Measurements from ENCODE around the gene CACNG5.
"Not testable (repeated sequence)": the region's sequence is repeated elsewhere in the genome, so short reads cannot be mapped to it uniquely, and the experiment has no call there.

The CACNG5 gene

GRCh38 chr17:66850692-66851091 is 15.8 kb downstream of the CACNG5 start:
- FAIRE-seq, result no peak

DNA sequence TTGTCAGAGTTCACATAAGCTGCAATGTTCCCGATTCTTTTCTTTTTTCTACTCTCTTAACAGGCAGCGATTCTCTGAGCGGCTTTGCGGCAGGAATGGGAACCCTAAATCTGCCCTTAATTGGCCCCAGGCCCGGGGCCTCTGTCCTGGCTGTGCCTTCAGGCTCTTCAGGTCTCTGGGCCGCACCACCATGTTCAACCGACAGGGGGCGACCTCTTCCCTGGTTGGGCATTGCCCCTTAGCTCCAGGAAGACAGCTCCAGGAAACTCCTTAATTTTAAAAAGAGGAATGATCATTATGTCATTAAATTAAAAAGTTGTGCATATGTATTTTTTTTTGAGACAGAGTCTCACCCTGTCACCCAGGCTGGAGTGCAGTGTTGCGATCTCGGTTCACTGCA is 20.3 kb downstream of the CACNG5 start:
- FAIRE-seq, result no peak

DNA sequence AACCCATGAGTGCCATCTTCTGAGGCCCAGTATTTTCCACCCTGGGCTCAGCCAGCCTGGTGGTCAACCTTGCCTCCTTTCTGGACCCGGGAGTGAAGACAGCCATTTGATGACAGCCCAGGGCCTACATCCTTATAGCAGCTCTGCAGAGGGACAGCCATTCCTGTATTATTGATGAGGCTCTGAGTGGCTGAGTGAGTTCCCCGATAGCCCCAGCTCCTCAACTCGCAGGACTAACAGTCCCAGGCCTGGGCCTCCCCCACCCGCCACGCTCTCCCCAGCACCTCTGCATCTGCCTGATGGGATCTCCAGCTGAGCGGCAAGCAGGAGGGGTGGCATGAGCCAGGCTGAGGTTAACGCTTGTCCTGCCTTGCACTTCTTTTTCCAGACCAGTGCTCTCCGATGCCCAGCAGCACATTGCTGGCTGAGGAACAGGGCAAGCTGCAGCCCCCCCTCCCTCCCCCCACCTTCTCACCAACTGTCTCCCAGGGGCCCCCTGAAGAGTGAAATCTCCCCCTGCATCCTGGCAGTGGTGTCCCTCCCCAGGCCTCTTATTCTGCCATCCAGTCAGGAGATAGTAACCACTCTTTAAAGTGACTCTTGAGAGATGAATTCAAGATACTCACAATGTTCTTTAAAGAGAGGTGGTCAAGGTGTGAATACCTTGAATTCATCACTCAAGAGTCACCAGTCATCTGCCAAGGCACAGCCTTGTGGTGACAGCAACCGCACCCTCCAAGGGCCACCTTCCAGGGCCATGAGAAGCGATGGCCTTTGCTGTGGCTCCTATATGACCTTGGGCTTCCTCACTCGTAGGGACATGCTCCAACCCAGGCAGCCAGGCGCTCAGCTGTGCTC is 23.5 kb downstream of the CACNG5 start:
- FAIRE-seq, result no peak

GRCh38 chr17:66859353-66859752 is 24.4 kb downstream of the CACNG5 start:
- no peak for FAIRE-seq

- FAIRE-seq, result no peak
Measured at GRCh38 chr17:66860204-66860603, 25.3 kb downstream of the CACNG5 start.

DNA sequence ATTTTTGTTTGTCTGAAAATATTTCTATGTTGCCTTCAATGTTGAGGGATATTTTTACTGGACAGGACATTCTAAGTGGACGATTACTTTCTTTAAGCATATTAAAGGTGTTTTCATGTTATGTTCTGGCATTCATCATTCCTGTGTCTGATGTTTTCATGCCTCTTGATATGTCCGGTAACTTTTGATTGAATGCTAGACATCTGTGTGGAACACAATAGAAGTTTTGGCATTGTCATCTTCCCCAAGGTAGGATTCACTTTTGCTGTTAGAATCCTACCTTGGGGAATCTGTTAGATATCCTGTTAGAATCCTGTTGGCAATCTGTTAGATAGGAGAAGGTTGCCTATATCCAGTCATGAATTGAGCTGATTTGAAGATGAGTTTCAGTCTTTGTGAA is 28.9 kb downstream of the CACNG5 start:
- no peak for FAIRE-seq

DNA sequence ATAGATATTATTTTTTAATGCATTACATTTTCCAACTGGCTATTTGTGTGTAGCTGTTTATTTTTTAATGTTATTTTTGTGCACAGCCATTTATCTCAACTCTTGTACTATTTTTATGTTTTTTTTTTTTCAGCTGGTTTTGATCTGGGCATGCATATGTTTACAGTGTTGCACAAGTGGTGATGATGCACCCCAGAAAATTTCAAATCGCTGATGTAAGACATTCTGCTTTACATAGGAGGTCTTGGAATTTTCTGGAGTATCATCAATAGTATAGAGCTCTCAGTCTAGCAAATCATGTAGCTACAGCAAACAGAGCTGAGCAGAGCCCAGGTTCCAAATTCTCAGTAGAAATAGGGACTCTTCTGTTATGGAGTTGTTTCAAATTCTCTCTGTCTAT is 30.2 kb downstream of the CACNG5 start:
- no peak for FAIRE-seq

DNA sequence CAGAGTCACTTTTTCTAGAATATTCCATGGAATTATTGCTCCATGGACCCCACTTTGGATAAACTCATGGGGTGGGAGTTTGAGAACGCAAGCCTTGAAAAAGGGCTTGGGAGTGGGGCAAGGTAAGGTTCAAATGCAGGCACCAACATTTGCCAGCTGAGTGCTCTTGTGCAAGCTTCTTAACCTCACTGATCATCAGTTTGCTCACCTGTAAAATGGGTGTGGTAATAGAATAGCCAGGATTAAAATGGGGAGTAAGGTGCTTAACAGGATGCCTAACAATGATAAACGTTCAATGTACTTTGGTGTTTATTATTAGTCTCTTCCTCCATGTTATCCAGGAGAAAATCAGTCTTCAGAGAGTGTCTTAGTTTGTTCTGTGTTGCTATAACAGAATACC is 39.0 kb downstream of the CACNG5 start:
- FAIRE-seq, result no peak

DNA sequence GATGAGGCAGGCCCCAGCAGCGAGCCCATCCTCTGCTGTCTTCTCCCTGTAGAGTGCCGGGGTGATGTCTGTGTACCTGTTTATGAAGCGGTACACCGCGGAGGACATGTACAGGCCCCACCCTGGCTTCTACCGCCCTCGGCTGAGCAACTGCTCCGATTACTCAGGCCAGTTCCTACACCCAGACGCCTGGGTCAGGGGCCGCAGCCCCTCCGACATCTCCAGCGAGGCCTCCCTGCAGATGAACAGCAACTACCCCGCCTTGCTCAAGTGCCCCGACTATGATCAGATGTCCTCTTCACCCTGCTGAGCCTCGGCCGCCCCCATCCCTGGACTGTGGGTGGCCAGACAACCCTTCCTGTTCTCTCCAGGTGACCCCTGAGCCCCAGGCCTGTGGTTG is 50.0 kb downstream of the CACNG5 start:
- FAIRE-seq, result no peak

GRCh38 chr17:66885417-66885816 is 50.5 kb downstream of the CACNG5 start:
- FAIRE-seq, result no peak

DNA sequence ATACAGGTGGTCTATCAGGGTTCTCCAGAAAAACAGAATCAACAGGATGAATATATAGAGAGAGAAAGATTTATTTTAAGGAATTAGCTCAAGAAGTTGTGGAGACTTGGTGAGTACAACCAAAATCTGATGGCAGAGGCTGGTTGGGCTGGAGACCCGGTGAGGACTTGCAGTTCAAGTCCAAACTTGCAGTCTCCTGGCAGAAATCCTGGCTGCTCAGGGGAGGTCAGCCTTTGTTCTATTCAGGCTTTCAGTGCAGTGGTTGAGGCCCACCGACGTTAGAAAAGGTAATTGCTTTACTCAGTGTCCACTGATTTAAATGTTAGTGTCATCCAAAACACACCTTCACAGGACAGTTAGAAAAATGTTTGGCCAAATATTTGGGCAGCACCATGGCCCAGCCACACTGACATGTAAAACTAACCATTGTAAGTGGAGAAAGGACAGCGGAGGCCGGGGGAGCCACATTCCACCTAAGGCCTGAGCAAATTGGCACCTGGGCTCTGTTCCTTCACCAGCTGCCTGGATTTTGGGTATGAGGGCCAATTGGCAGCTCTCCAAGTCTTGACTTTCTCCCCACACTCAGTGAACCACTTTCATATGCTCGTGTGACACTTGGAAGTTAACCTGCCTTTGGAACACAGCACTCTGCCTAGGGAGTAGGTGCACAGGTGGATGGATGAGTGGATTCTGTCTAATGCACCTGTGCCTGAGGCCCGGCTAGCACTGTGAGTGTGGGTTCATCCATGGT is 54.7 kb downstream of the CACNG5 start:
- FAIRE-seq, result no peak

DNA sequence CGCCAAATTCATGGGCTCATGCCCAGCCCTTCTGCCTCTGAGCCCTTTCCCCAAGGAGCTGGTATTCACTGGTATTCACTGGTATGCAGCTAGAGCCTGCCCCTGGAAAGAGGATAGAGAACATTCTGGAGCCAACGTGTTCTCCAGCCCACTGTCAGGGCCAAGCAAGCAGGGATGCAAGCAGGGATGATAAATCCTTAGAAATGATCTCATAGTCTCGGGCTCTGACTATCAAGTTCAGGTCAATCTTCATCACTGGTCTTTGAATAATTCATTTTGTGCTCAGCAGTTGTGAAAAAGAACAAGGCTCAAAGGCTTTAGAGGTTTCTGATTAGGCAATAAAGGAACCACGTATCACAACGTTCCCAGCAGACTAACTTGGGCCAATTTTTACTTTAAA is 57.3 kb downstream of the CACNG5 start:
- no peak for FAIRE-seq

DNA sequence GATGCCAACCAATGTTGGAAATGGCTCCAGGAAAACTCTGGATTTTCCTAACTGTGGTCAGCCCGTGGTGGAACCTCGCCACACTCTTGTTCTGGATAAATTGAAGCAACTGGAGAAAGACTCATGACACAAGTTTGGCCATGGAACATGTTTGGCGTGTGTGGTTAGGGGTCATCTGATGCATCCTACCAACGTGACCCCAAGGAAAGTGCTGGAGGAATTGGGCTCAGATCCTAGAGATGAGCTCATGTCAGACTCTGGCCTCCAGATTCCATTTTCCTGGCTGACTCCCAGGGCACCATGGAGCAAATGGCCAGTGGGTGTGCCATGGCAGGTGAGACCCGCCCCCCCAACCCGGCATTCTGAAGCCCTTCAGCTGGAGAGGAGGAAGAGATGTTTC is 58.5 kb downstream of the CACNG5 start:
- FAIRE-seq, result no peak

GRCh38 chr17:66893863-66894262 is 58.9 kb downstream of the CACNG5 start:
- FAIRE-seq, result no peak

DNA sequence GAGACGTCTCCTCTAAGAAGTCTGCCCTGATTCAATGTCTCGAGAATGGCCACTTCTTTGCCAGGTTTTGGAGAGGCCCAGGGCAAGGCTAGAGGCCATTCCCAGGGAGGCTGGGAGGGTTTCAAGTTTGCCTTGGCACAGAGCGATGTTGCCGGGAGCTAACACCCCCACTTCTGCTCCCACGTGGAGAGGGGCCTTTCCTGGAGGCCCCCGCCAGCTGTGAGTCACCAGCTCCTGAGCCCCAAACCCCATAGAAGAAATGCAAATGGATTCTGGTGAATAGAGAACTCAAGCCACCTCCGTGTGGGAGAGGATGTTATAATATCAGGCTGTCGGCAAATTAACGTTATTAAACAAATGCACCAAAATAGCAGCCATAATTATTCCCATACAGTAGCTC is 62.2 kb downstream of the CACNG5 start:
- FAIRE-seq, result no peak

GRCh38 chr17:66898536-66898935 is 63.6 kb downstream of the CACNG5 start:
- no peak for FAIRE-seq

GRCh38 chr17:66900126-66901010 is 65.5 kb downstream of the CACNG5 start:
- FAIRE-seq, result no peak

GRCh38 chr17:66903296-66903695 is 68.4 kb downstream of the CACNG5 start:
- not testable (repeated sequence) for FAIRE-seq

GRCh38 chr17:66903781-66904180 is 68.9 kb downstream of the CACNG5 start:
- FAIRE-seq, result no peak

DNA sequence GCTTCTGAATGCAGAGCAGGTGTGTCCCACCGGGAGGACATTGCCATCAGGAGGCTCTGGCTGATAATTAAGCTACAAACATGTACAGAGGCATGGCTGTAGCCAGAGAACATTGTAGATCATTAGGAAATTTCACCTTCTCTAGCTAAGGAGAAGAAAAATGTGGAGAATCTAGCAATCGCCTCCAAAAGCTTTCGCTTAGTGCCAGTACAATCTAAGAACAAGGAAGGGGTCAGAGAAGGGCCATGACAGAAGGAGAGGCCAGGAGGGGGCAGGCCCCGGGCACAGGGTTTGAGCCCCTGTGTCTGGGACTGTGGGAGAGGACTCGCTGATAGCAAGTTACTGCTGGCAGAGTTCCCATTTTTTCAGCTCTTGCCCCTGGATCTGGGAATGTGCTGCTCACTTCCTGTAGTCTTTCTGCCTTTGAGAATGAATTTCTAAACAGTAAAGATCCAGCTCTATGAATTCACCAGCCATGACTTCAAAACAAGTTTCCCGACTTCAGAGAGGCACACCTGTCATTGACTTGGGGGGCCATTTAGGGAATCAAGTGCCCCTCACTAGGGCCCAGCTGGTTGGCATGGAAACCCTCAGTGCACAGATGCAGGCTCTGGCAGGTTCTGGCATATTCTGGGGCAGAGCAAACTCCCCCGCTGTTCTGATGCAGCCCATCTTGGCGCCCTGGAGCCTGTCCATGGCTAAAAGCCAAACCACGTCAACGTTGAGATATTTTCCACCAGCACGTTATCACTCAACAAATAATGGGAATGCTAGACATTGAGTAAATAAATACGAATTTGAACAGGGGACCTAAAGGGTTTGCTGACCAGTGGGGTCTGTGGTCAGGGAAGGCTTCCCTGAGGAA is 70.1 kb downstream of the CACNG5 start:
- FAIRE-seq, result no peak

GRCh38 chr17:66906321-66907278 is 71.7 kb downstream of the CACNG5 start:
- no peak for FAIRE-seq
